GM18867 (cell line): ENCODE measurements around the gene UQCRHL.

Experiments used
- ATAC-seq: cut with Tn5 transposase; IDR thresholded peaks from one replicate; pipeline ENCODE4 v1.9.1; 2021; ENCODE audit warnings: mild to moderate bottlenecking, moderate library complexity; ENCODE audit not compliant: unreplicated experiment

Gene UQCRHL

GRCh38 chr1:15799004-15799867, 8.2 kb downstream of the UQCRHL start:
- no peak for ATAC-seq

- no peak for ATAC-seq
These were observed 9.6 kb downstream of the UQCRHL start for GRCh38 chr1:15797614-15798390.

- no peak for ATAC-seq
These were observed 11.4 kb downstream of the UQCRHL start for GRCh38 chr1:15796086-15796462.

- ATAC-seq = no peak
These were observed 18.7 kb downstream of the UQCRHL start for GRCh38 chr1:15788624-15789301.

GRCh38 chr1:15786581-15786980, 20.9 kb downstream of the UQCRHL start:
- ATAC-seq = no peak

GRCh38 chr1:15785683-15786082, 21.8 kb downstream of the UQCRHL start:
- no peak for ATAC-seq

- no peak for ATAC-seq
These were observed 29.3 kb downstream of the UQCRHL start for GRCh38 chr1:15777909-15778707.

GRCh38 chr1:15775706-15776105, 31.7 kb downstream of the UQCRHL start:
- no peak for ATAC-seq

- ATAC-seq = no peak
These were observed 35.5 kb downstream of the UQCRHL start for GRCh38 chr1:15771836-15772515.

- no peak for ATAC-seq
These were observed 37.0 kb downstream of the UQCRHL start for GRCh38 chr1:15770313-15770962.

- no peak for ATAC-seq
These were observed 39.1 kb downstream of the UQCRHL start for GRCh38 chr1:15768388-15768787.

- ATAC-seq = no peak
These were observed 39.5 kb downstream of the UQCRHL start for GRCh38 chr1:15767941-15768340.

- ATAC-seq = no peak
These were observed 41.8 kb downstream of the UQCRHL start for GRCh38 chr1:15765495-15766194.

- ATAC-seq = no peak
These were observed 42.6 kb downstream of the UQCRHL start for GRCh38 chr1:15764890-15765289.

- no peak for ATAC-seq
These were observed 43.1 kb downstream of the UQCRHL start for GRCh38 chr1:15764269-15764764.

- no peak for ATAC-seq
These were observed 44.9 kb downstream of the UQCRHL start for GRCh38 chr1:15762546-15762945.

GRCh38 chr1:15761366-15762128, 45.9 kb downstream of the UQCRHL start:
- no peak for ATAC-seq
